Measurements from ENCODE around the gene TTBK2.

TTBK2 gene

DNA sequence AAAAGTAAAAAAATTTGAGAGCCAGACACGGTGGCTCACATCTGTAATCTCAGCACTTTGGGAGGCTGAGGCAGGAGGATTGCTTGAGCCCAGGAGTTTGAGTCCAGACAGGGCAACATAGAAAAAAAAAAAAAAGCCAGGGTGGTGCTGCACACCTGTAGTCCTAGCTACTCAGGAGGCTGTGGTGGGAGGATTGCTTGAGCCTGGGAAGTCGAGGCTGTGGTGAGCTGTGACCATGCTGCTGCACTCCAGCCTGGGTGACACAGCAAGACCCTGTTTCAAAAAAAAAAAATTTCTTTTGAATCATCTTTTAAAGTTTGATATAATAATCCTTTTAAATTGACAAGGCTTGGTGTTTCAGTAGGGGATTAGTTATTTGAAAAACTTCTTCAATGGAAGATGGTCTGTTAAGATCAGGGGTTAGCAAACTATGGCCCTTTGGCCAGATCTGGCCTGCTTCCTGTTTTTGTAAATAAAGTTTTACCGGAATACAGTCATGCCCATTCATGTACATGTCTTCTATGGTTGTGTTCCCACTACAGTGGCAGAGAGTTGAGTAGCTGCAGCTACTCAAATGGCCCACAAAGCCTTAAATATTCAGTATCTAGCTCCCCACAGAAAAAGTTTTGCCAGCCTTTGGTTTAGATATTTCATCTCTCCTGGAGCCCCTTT, 212.6 kb downstream of the TTBK2 start:
- peaks cover 0 to 15% (median 6%) of the 10 kb centered on the region in 5 donors for H3K4me1 ChIP-seq (ENCODE audit: control insufficient read depth in 5 of 5, insufficient read depth in 5 of 5, low read length in 5 of 5)
- H3K27ac ChIP-seq (ENCODE audit: low read depth, low read length): no peak overlapping the region
- no peaks in the 10 kb centered on the region for H3K27me3 ChIP-seq (ENCODE audit: control insufficient read depth in 5 of 5, insufficient read depth in 4 of 5, low read length in 5 of 5)
- H3K4me3 ChIP-seq (ENCODE audit: low read depth in 1 of 5, low read length in 5 of 5): no peak overlapping the region
- H3K36me3 ChIP-seq (ENCODE audit: control insufficient read depth in 5 of 5, insufficient read depth in 5 of 5, low read length in 5 of 5): peaks cover 0 to 11% (median 6%) of the 10 kb centered on the region in 5 donors
- peak overlapping the region in 1 of 5 donors; percentile 45 for H3K9ac ChIP-seq (ENCODE audit: low read length in 5 of 5)
- H3K9me3 ChIP-seq (ENCODE audit: control insufficient read depth in 5 of 5, low read length in 5 of 5): no peaks in the 10 kb centered on the region

- Histone ChIP-seq H3K4me1 (ENCODE audit: control insufficient read depth in 5 of 5, insufficient read depth in 5 of 5, low read length in 5 of 5) (peaks cover 0 to 15% (median 6%) of the 10 kb centered on the region in 5 donors), H3K9me3 (ENCODE audit: control insufficient read depth in 5 of 5, low read length in 5 of 5) (no peaks in the 10 kb centered on the region), H3K9ac (ENCODE audit: low read length in 5 of 5) (no peak overlapping the region), H3K4me3 (ENCODE audit: low read depth in 1 of 5, low read length in 5 of 5) (no peak overlapping the region), H3K27ac (ENCODE audit: low read depth, low read length) (no peak overlapping the region), H3K27me3 (ENCODE audit: control insufficient read depth in 5 of 5, insufficient read depth in 4 of 5, low read length in 5 of 5) (no peaks in the 10 kb centered on the region), H3K36me3 (ENCODE audit: control insufficient read depth in 5 of 5, insufficient read depth in 5 of 5, low read length in 5 of 5) (peaks cover 0 to 11% (median 6%) of the 10 kb centered on the region in 5 donors)
These were observed 213.5 kb downstream of the TTBK2 start for GRCh38 chr15:42707068-42707467.

DNA sequence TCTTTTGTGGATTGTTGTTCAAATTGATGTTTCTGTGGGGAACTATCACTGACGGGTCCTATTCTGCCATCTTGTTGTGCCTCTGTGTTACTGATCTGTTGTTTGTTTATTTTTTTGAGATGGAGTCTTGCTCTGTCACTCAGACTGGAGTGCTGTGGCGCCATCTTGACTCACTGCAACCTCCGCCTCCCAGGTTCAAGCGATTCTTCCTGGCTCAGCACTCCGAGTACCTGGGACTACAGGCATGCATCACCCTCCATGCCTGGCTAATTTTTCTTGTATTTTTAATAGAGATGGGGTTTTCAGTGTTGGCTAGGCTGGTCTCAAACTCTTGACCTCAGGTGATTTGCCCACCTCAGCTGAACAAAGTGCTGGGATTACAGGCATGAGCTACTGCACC, 215.2 kb downstream of the TTBK2 start:
- peaks cover 6 to 12% (median 10%) of the 10 kb centered on the region in 5 donors for H3K36me3 ChIP-seq (ENCODE audit: control insufficient read depth in 5 of 5, insufficient read depth in 5 of 5, low read length in 5 of 5)
- H3K27me3 ChIP-seq (ENCODE audit: control insufficient read depth in 5 of 5, insufficient read depth in 4 of 5, low read length in 5 of 5): no peaks in the 10 kb centered on the region
- no peak overlapping the region for H3K4me3 ChIP-seq (ENCODE audit: low read depth in 1 of 5, low read length in 5 of 5)
- peaks cover 0 to 12% (median 0%) of the 10 kb centered on the region in 5 donors for H3K4me1 ChIP-seq (ENCODE audit: control insufficient read depth in 5 of 5, insufficient read depth in 5 of 5, low read length in 5 of 5)
- H3K9me3 ChIP-seq (ENCODE audit: control insufficient read depth in 5 of 5, low read length in 5 of 5): no peaks in the 10 kb centered on the region
- H3K9ac ChIP-seq (ENCODE audit: low read length in 5 of 5): no peak overlapping the region
- no peak overlapping the region for H3K27ac ChIP-seq (ENCODE audit: low read depth, low read length)

- Histone ChIP-seq H3K27me3 (ENCODE audit: control insufficient read depth in 5 of 5, insufficient read depth in 4 of 5, low read length in 5 of 5) (no peaks in the 10 kb centered on the region), H3K4me3 (ENCODE audit: low read depth in 1 of 5, low read length in 5 of 5) (no peak overlapping the region), H3K36me3 (ENCODE audit: control insufficient read depth in 5 of 5, insufficient read depth in 5 of 5, low read length in 5 of 5) (peaks cover 8 to 12% (median 10%) of the 10 kb centered on the region in 5 donors), H3K9ac (ENCODE audit: low read length in 5 of 5) (no peak overlapping the region), H3K27ac (ENCODE audit: low read depth, low read length) (no peak overlapping the region), H3K4me1 (ENCODE audit: control insufficient read depth in 5 of 5, insufficient read depth in 5 of 5, low read length in 5 of 5) (peaks cover 0 to 12% (median 0%) of the 10 kb centered on the region in 5 donors), H3K9me3 (ENCODE audit: control insufficient read depth in 5 of 5, low read length in 5 of 5) (no peaks in the 10 kb centered on the region)
These were observed 216.1 kb downstream of the TTBK2 start for GRCh38 chr15:42704492-42704926.

- H3K27ac ChIP-seq (ENCODE audit: low read depth, low read length): no peak overlapping the region
- no peaks in the 10 kb centered on the region for H3K27me3 ChIP-seq (ENCODE audit: control insufficient read depth in 5 of 5, insufficient read depth in 4 of 5, low read length in 5 of 5)
- peaks cover 18 to 68% (median 66%) of the 10 kb centered on the region in 5 donors for H3K36me3 ChIP-seq (ENCODE audit: control insufficient read depth in 5 of 5, insufficient read depth in 5 of 5, low read length in 5 of 5)
- no peak overlapping the region for H3K4me3 ChIP-seq (ENCODE audit: low read depth in 1 of 5, low read length in 5 of 5)
- no peaks in the 10 kb centered on the region for H3K9me3 ChIP-seq (ENCODE audit: control insufficient read depth in 5 of 5, low read length in 5 of 5)
- no peak overlapping the region for H3K9ac ChIP-seq (ENCODE audit: low read length in 5 of 5)
- no peaks in the 10 kb centered on the region for H3K4me1 ChIP-seq (ENCODE audit: control insufficient read depth in 5 of 5, insufficient read depth in 5 of 5, low read length in 5 of 5)
These were observed 224.0 kb downstream of the TTBK2 start for GRCh38 chr15:42696626-42697025.

GRCh38 chr15:42695527-42696071, 225.0 kb downstream of the TTBK2 start:
- H3K4me1 ChIP-seq (ENCODE audit: control insufficient read depth in 5 of 5, insufficient read depth in 5 of 5, low read length in 5 of 5): no peaks in the 10 kb centered on the region
- H3K9ac ChIP-seq (ENCODE audit: low read length in 5 of 5): no peak overlapping the region
- H3K27ac ChIP-seq (ENCODE audit: low read depth, low read length): no peak overlapping the region
- H3K36me3 ChIP-seq (ENCODE audit: control insufficient read depth in 5 of 5, insufficient read depth in 5 of 5, low read length in 5 of 5): peaks cover 12 to 78% (median 70%) of the 10 kb centered on the region in 5 donors
- no peaks in the 10 kb centered on the region for H3K27me3 ChIP-seq (ENCODE audit: control insufficient read depth in 5 of 5, insufficient read depth in 4 of 5, low read length in 5 of 5)
- no peaks in the 10 kb centered on the region for H3K9me3 ChIP-seq (ENCODE audit: control insufficient read depth in 5 of 5, low read length in 5 of 5)
- no peak overlapping the region for H3K4me3 ChIP-seq (ENCODE audit: low read depth in 1 of 5, low read length in 5 of 5)

DNA sequence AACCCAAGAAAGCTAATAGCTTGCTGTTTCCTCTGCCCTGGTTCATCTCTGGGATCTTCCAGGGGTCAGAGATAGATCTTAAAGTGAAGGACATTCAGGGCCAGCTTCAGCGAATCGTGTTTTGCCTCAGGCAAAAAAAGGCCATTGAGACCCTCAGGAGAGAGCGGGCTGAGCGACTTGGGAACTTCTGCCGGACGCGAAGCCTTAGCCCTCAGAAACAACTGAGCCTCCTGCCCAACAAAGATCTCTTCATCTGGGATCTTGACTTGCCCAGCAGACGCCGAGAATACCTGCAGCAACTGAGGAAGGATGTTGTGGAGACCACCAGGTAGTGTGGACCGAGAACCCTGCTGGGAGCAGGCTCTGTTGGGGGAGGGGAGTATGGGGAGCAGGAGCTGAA, 226.2 kb downstream of the TTBK2 start:
- no peaks in the 10 kb centered on the region for H3K9me3 ChIP-seq (ENCODE audit: control insufficient read depth in 5 of 5, low read length in 5 of 5)
- H3K36me3 ChIP-seq (ENCODE audit: control insufficient read depth in 5 of 5, insufficient read depth in 5 of 5, low read length in 5 of 5): peaks cover 12 to 90% (median 79%) of the 10 kb centered on the region in 5 donors
- no peak overlapping the region for H3K9ac ChIP-seq (ENCODE audit: low read length in 5 of 5)
- H3K27me3 ChIP-seq (ENCODE audit: control insufficient read depth in 5 of 5, insufficient read depth in 4 of 5, low read length in 5 of 5): no peaks in the 10 kb centered on the region
- no peak overlapping the region for H3K4me3 ChIP-seq (ENCODE audit: low read depth in 1 of 5, low read length in 5 of 5)
- no peak overlapping the region for H3K27ac ChIP-seq (ENCODE audit: low read depth, low read length)
- H3K4me1 ChIP-seq (ENCODE audit: control insufficient read depth in 5 of 5, insufficient read depth in 5 of 5, low read length in 5 of 5): no peaks in the 10 kb centered on the region

DNA sequence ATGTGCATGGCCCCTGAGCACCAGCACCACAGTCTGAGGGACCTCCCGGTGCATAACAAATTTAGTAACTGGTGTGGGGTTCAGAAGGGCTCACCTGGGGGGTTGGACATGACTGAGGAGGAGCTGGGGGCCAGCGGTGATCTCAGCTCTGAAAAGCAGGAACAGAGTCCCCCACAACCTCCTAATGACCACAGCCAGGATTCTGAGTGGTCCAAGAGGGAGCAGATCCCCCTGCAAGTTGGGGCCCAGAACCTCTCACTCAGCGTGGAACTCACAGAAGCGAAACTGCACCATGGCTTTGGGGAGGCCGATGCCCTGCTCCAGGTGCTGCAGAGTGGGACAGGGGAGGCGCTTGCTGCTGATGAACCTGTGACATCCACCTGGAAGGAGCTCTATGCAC, 226.6 kb downstream of the TTBK2 start:
- Histone ChIP-seq H3K27ac (ENCODE audit: low read depth, low read length) (no peak overlapping the region), H3K4me1 (ENCODE audit: control insufficient read depth in 5 of 5, insufficient read depth in 5 of 5, low read length in 5 of 5) (no peaks in the 10 kb centered on the region), H3K4me3 (ENCODE audit: low read depth in 1 of 5, low read length in 5 of 5) (no peak overlapping the region), H3K9ac (ENCODE audit: low read length in 5 of 5) (no peak overlapping the region), H3K36me3 (ENCODE audit: control insufficient read depth in 5 of 5, insufficient read depth in 5 of 5, low read length in 5 of 5) (peaks cover 12 to 94% (median 84%) of the 10 kb centered on the region in 5 donors), H3K27me3 (ENCODE audit: control insufficient read depth in 5 of 5, insufficient read depth in 4 of 5, low read length in 5 of 5) (no peaks in the 10 kb centered on the region), H3K9me3 (ENCODE audit: control insufficient read depth in 5 of 5, low read length in 5 of 5) (no peaks in the 10 kb centered on the region)

DNA sequence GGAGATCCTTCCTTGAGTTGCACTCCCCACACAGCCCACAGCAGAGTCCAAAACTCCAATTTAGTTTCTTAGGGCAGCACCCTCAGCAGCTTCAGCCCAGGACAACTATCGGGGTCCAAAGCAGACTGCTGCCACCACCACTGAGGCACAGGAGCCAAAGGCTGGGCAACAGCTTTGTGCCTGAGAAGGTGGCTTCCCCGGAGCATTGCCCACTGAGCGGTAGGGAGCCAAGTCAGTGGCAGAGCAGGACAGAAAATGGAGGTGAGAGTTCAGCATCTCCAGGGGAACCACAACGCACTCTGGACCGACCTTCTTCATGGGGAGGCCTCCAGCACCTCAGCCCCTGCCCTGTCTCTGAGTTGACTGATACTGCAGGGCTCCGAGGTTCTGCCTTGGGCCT, 227.1 kb downstream of the TTBK2 start:
- peaks cover 12 to 95% (median 88%) of the 10 kb centered on the region in 5 donors for H3K36me3 ChIP-seq (ENCODE audit: control insufficient read depth in 5 of 5, insufficient read depth in 5 of 5, low read length in 5 of 5)
- H3K4me1 ChIP-seq (ENCODE audit: control insufficient read depth in 5 of 5, insufficient read depth in 5 of 5, low read length in 5 of 5): no peaks in the 10 kb centered on the region
- H3K27ac ChIP-seq (ENCODE audit: low read depth, low read length): no peak overlapping the region
- H3K27me3 ChIP-seq (ENCODE audit: control insufficient read depth in 5 of 5, insufficient read depth in 4 of 5, low read length in 5 of 5): no peaks in the 10 kb centered on the region
- no peaks in the 10 kb centered on the region for H3K9me3 ChIP-seq (ENCODE audit: control insufficient read depth in 5 of 5, low read length in 5 of 5)
- no peak overlapping the region for H3K9ac ChIP-seq (ENCODE audit: low read length in 5 of 5)
- H3K4me3 ChIP-seq (ENCODE audit: low read depth in 1 of 5, low read length in 5 of 5): no peak overlapping the region

DNA sequence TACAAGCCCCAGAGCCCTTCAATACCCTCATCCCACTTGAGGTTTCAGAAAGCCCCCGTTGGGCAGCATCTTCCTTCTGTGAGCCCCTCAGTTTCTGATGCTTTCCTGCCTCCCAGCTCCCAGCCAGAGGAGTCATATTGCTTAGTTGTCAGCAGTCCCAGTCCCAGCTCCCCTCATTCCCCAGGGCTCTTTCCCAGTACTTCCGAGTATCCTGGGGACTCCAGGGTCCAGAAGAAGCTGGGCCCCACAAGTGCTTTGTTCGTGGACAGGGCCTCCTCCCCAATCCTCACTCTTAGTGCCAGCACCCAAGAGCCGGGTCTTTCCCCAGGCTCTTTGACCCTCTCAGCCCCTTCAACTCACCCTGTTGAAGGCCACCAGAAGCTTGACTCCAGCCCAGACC, 227.6 kb downstream of the TTBK2 start:
- no peak overlapping the region for H3K27ac ChIP-seq (ENCODE audit: low read depth, low read length)
- no peak overlapping the region for H3K4me3 ChIP-seq (ENCODE audit: low read depth in 1 of 5, low read length in 5 of 5)
- no peak overlapping the region for H3K9ac ChIP-seq (ENCODE audit: low read length in 5 of 5)
- H3K36me3 ChIP-seq (ENCODE audit: control insufficient read depth in 5 of 5, insufficient read depth in 5 of 5, low read length in 5 of 5): peaks cover 12 to 100% (median 93%) of the 10 kb centered on the region in 5 donors
- H3K9me3 ChIP-seq (ENCODE audit: control insufficient read depth in 5 of 5, low read length in 5 of 5): no peaks in the 10 kb centered on the region
- H3K27me3 ChIP-seq (ENCODE audit: control insufficient read depth in 5 of 5, insufficient read depth in 4 of 5, low read length in 5 of 5): no peaks in the 10 kb centered on the region
- no peaks in the 10 kb centered on the region for H3K4me1 ChIP-seq (ENCODE audit: control insufficient read depth in 5 of 5, insufficient read depth in 5 of 5, low read length in 5 of 5)

Measured in subcutaneous abdominal adipose tissue (tissue), 5 donors.